Measurements from ENCODE around the gene CEACAM16.

The CEACAM16 gene

GRCh38 chr19:44677019-44677811, 21.7 kb upstream of the CEACAM16 start:
- no peak for TF ChIP-seq SIN3A (IDR thresholded peaks at IDR 0.05; ENCODE audit: borderline replicate concordance, insufficient read depth, low read length)
- no peak for TF ChIP-seq POLR2AphosphoS5 (IDR thresholded peaks at IDR 0.05; ENCODE audit: low read depth, low read length)
- no peak for TF ChIP-seq TAF1 (IDR thresholded peaks at IDR 0.05; ENCODE audit: borderline replicate concordance, insufficient read depth, low read length)
- TF ChIP-seq FOXP2 (optimal IDR thresholded peaks at IDR 0.05; ENCODE audit: borderline replicate concordance, extremely low read depth, extremely low read length, insufficient read depth): no peak
- no peak for TF ChIP-seq REST (IDR thresholded peaks at IDR 0.05; ENCODE audit: insufficient read depth in 1 of 2, low read depth in 2 of 2, low read length in 2 of 2)

DNA sequence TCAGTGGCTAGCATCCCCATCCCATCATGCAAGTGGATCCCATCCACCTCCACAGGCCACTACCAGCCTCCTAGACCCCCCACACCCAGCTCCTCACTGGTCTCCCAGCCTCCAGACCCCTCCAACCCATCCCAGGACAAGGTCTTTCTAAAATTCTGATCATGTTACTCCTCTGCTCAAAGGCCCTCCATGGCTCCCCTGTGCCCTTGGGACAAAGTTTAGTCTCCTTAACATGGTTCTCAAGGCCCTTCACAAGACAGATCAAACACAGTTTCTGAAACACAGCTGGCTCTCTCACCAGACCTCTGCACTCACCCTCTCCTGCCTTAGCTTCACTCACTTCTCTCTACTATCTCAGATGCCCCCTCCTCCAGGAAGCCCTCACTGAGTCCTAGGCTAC, 18.4 kb upstream of the CEACAM16 start:
- TF ChIP-seq REST (IDR thresholded peaks at IDR 0.05; ENCODE audit: insufficient read depth in 1 of 2, low read depth in 2 of 2, low read length in 2 of 2) (no peak), POLR2AphosphoS5 (IDR thresholded peaks at IDR 0.05; ENCODE audit: low read depth, low read length) (no peak)

DNA sequence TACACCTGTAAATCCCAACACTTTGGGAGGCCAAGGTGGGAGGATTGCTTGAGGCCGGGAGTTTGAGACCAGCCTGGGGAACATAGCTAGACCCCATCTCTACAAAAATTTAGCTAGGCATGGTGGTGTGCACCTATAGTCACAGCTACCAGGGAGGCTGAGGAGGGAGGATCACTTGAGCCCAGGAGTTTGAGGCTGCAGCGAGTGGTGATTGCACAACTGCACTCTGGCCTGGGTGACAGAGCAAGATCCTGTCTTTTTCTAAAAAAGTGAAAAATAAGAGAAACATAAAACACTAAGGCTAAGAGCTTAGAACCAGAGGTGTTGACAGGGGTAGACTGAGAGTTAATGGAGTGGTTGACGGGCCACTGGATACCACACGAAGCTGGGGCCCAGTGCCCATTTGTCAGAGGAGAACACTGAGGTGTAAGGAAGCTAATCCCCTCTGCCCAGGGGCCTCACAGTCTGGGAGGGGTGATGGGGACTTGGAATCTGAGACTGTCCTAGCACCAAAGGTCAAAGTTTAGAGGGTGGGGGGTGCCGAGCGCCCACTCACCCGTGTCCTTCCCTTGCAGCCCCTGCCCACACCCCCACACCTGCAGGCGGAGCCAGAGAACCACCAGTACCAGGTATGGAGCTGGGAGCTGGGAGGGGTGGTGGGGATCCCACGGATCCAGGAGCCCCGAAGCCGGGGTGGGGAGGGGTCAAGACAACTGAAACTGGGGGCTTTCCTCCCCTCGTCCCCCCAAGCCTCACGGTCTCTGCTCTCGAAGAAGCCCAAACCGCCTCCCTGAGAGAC, 16.8 kb upstream of the CEACAM16 start:
- TF ChIP-seq FOXP2 (optimal IDR thresholded peaks at IDR 0.05; ENCODE audit: borderline replicate concordance, extremely low read depth, extremely low read length, insufficient read depth) (no peak), TAF1 (IDR thresholded peaks at IDR 0.05; ENCODE audit: borderline replicate concordance, insufficient read depth, low read length) (no peak), SIN3A (IDR thresholded peaks at IDR 0.05; ENCODE audit: borderline replicate concordance, insufficient read depth, low read length) (no peak), REST (IDR thresholded peaks at IDR 0.05; ENCODE audit: insufficient read depth in 1 of 2, low read depth in 2 of 2, low read length in 2 of 2) (no peak), POLR2AphosphoS5 (IDR thresholded peaks at IDR 0.05; ENCODE audit: low read depth, low read length) (no peak)

DNA sequence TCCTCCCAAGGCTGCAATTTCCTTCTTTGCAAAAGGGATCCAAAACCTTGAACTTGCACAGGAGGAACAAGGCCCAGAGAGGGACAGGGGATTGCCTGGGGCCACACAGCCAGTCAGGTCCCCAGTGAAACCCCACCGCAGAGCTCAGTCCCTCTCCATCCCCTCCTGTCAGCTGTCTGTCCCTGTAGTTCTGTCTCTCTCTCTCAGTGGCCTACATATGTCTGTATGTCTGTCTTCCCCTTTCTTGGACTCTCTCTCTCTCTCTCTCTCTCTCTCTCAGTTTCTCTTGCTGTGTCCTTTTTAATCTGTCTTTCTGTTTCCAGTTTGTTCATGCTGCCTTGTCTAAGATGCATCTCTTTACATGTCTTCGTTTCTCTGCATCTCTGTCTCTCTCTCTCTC, 16.1 kb upstream of the CEACAM16 start:
- TF ChIP-seq REST (IDR thresholded peaks at IDR 0.05; ENCODE audit: insufficient read depth in 1 of 2, low read depth in 2 of 2, low read length in 2 of 2) (no peak), SIN3A (IDR thresholded peaks at IDR 0.05; ENCODE audit: borderline replicate concordance, insufficient read depth, low read length) (no peak), POLR2AphosphoS5 (IDR thresholded peaks at IDR 0.05; ENCODE audit: low read depth, low read length) (no peak), FOXP2 (optimal IDR thresholded peaks at IDR 0.05; ENCODE audit: borderline replicate concordance, extremely low read depth, extremely low read length, insufficient read depth) (no peak), TAF1 (IDR thresholded peaks at IDR 0.05; ENCODE audit: borderline replicate concordance, insufficient read depth, low read length) (no peak)

Data from PFSK-1 (cell line).